ENCODE data around the gene BBX. TPM values are rescaled to one million over a fixed set of nuclear protein-coding genes. Genes with fewer than 3 reads are reported as not detected.

The BBX gene
- total RNA-seq, 1 experiment from 2014 or later: 66.8 TPM

GRCh38 chr3:107813026-107813425 is 290.3 kb downstream of the BBX start:
- Histone ChIP-seq H3K79me2 (ENCODE audit: low read length) (no peaks in the 10 kb centered on the region), H3F3A (ENCODE audit: low read length, unreplicated experiment) (no peaks in the 10 kb centered on the region), H3K9ac (ENCODE audit: low read length) (no peak overlapping the region), H4K20me1 (ENCODE audit: low read length) (0 out of 2 replicates have a peak, but pooled peaks cover 3% of the 10 kb centered on the region), H3K4me3 (ENCODE audit: low read length) (no peak overlapping the region), H3K9me2 (replicated peaks; ENCODE audit: low read length) (no peaks in the 10 kb centered on the region), H3K27me3 (ENCODE audit: low read length) (no peaks in the 10 kb centered on the region), H3K4me2 (ENCODE audit: low read length) (no peak overlapping the region), H3K4me1 (ENCODE audit: insufficient read depth, low read length) (peaks cover 16% of the 10 kb centered on the region), H2AFZ (ENCODE audit: low read length) (no peak overlapping the region), H3K27ac (ENCODE audit: low read length) (no peak overlapping the region), H3K36me3 (ENCODE audit: low read depth, low read length) (no peaks in the 10 kb centered on the region), H3K9me3 (ENCODE audit: low read length) (no peaks in the 10 kb centered on the region)
- intact Hi-C loops (cut with micrococcal nuclease): loop anchor here (5.0 kb wide), 1 partner anchor 114 kb away; no protein-coding TSS in a partner anchor
- no peak for DNase-seq
- BruUV-seq (replicated peaks): no TSS peak
- POLR2A ChIA-PET (ENCODE audit: unreplicated experiment): no interaction called here
- ATAC-seq: no peak
- CTCF ChIA-PET: interaction anchor here (1.4 kb wide), 1 partner anchor 33 kb away, joined by 6 read pairs; no protein-coding TSS in a partner anchor
- TF ChIP-seq EZH2phosphoT487 (IDR thresholded peaks at IDR 0.05; ENCODE audit: borderline replicate concordance, low read length) (no peak), EZH2 (IDR thresholded peaks at IDR 0.05; ENCODE audit: low read length, unreplicated experiment) (no peak), CTCF (conservative IDR thresholded peaks at IDR 0.05; ENCODE audit: low read depth, low read length) (no peak)

GRCh38 chr3:107816107-107816506 is 293.3 kb downstream of the BBX start:
- ChIA-PET CTCF (no interaction called here), POLR2A (ENCODE audit: unreplicated experiment) (no interaction called here)
- H3K36me3 ChIP-seq (ENCODE audit: low read depth, low read length): no peaks in the 10 kb centered on the region
- H3K27ac ChIP-seq (ENCODE audit: low read length): no peak overlapping the region
- no peaks in the 10 kb centered on the region for H3K9me2 ChIP-seq (replicated peaks; ENCODE audit: low read length)
- no peaks in the 10 kb centered on the region for H3F3A ChIP-seq (ENCODE audit: low read length, unreplicated experiment)
- intact Hi-C loops (cut with micrococcal nuclease): no loop called here
- ATAC-seq (no peak), DNase-seq (no peak)
- H3K27me3 ChIP-seq (ENCODE audit: low read length): no peaks in the 10 kb centered on the region
- H3K4me1 ChIP-seq (ENCODE audit: insufficient read depth, low read length): no peaks in the 10 kb centered on the region
- H3K79me2 ChIP-seq (ENCODE audit: low read length): no peaks in the 10 kb centered on the region
- no peak overlapping the region for H2AFZ ChIP-seq (ENCODE audit: low read length)
- no peaks in the 10 kb centered on the region for H4K20me1 ChIP-seq (ENCODE audit: low read length)
- H3K9me3 ChIP-seq (ENCODE audit: low read length): no peaks in the 10 kb centered on the region
- BruUV-seq (replicated peaks): no TSS peak
- H3K4me2 ChIP-seq (ENCODE audit: low read length): no peak overlapping the region
- H3K4me3 ChIP-seq (ENCODE audit: low read length): no peak overlapping the region
- TF ChIP-seq EZH2phosphoT487 (IDR thresholded peaks at IDR 0.05; ENCODE audit: borderline replicate concordance, low read length): no peak
- no peak for TF ChIP-seq EZH2 (IDR thresholded peaks at IDR 0.05; ENCODE audit: low read length, unreplicated experiment)
- TF ChIP-seq CTCF (conservative IDR thresholded peaks at IDR 0.05; ENCODE audit: low read depth, low read length): no peak
- no peak overlapping the region for H3K9ac ChIP-seq (ENCODE audit: low read length)

- intact Hi-C loops (cut with micrococcal nuclease): no loop called here
- no peak for ATAC-seq
- POLR2A ChIA-PET (ENCODE audit: unreplicated experiment): no interaction called here
These were observed 294.3 kb downstream of the BBX start for GRCh38 chr3:107817076-107817475.

More at GRCh38 chr3:107817076-107817475, 294.3 kb downstream of the BBX start:
- Histone ChIP-seq H3K4me3 (ENCODE audit: low read length) (no peak overlapping the region), H3K79me2 (ENCODE audit: low read length) (no peaks in the 10 kb centered on the region), H3K27me3 (ENCODE audit: low read length) (no peaks in the 10 kb centered on the region), H3K36me3 (ENCODE audit: low read depth, low read length) (no peaks in the 10 kb centered on the region), H3K4me2 (ENCODE audit: low read length) (no peak overlapping the region), H3K9me2 (replicated peaks; ENCODE audit: low read length) (no peaks in the 10 kb centered on the region), H3K27ac (ENCODE audit: low read length) (no peak overlapping the region), H4K20me1 (ENCODE audit: low read length) (no peaks in the 10 kb centered on the region), H3K9me3 (ENCODE audit: low read length) (no peaks in the 10 kb centered on the region), H2AFZ (ENCODE audit: low read length) (no peak overlapping the region), H3K4me1 (ENCODE audit: insufficient read depth, low read length) (no peaks in the 10 kb centered on the region), H3K9ac (ENCODE audit: low read length) (no peak overlapping the region), H3F3A (ENCODE audit: low read length, unreplicated experiment) (no peaks in the 10 kb centered on the region)
- CTCF ChIA-PET: no interaction called here
- no TSS peak for BruUV-seq (replicated peaks)
- no peak for TF ChIP-seq CTCF (conservative IDR thresholded peaks at IDR 0.05; ENCODE audit: low read depth, low read length)
- no peak for TF ChIP-seq EZH2phosphoT487 (IDR thresholded peaks at IDR 0.05; ENCODE audit: borderline replicate concordance, low read length)
- TF ChIP-seq EZH2 (IDR thresholded peaks at IDR 0.05; ENCODE audit: low read length, unreplicated experiment): no peak
- DNase-seq: no peak
